ENCODE data around the gene GOLGA8K.
"Not testable (repeated sequence)": the region's sequence is repeated elsewhere in the genome, so short reads cannot be mapped to it uniquely, and the experiment has no call there.

- TF ChIP-seq EZH2 (IDR thresholded peaks at IDR 0.05; ENCODE audit: insufficient read depth, poor library complexity, severe bottlenecking); EZH2phosphoT487 (IDR thresholded peaks at IDR 0.05; ENCODE audit: insufficient read depth, low read depth): not testable (repeated sequence)
These were observed 29.4 kb downstream of the GOLGA8K start for GRCh38 chr15:32373707-32374106.

All from GM23248 (cell line).